Measurements from ENCODE around the gene CRYGB. TPM values are rescaled to one million over a fixed set of nuclear protein-coding genes. Genes with fewer than 3 reads are reported as not detected.

The CRYGB gene
- total RNA-seq, 1 experiment from 2014 or later, result not detected

DNA sequence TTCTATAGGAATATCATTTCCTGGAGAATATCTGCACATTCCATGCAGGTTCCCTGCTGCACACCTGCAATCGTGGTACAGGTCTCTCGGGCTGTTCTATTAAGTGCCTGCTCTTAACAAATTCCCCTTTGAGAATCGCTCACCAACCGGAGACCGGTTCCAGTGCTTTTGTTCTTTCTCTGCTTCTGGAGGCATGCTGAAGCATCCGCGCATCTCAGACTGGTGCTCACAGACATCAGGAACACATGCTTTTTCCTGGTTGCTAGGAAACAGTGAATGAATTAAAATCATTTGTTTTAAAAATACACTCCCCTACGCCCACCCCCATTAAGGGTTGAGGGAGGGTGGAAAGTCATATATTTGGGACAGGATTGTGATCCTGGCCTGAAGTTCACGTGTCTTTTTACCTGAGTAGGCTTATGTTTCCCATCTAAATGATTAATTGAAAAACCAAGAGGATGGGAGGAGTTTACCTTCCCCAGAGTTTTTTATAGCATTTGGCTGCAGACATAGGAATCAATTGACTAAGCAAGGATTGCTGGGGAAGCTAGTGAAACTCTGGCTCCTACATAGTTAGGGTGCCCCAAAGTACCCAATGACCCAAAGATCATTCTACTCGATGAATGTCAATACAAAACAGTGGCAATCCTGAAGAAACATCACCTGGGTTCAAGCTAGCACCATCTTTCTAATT lies 44.0 kb upstream of the CRYGB start, which contains the start of gene C2orf80:
Gene C2orf80, minus strand, starts transcription at position 221 of the 694 bp plus-strand sequence. CDS start 3,044 bp downstream, outside the sequence.
- H3K4me1 Mint-ChIP-seq, result peaks cover 44 to 56% of the 10 kb centered on the region in 2 experiments
- no peak within 1 kb of the TSS for H2AFZ ChIP-seq (ENCODE audit: low read length)

More for the DNA sequence above, 44.0 kb upstream of the CRYGB start, which contains the start of gene C2orf80:
- no peaks in the 10 kb centered on the region for H3K79me1 ChIP-seq (ENCODE audit: insufficient read depth, low read depth, low read length, poor library complexity, severe bottlenecking)
- H3K36me3 Mint-ChIP-seq (ENCODE audit: insufficient read depth in 1 of 3, low read depth in 3 of 3), result no peaks in the 10 kb centered on the region
- H3K4ac ChIP-seq (ENCODE audit: low read depth, low read length), result no peak within 1 kb of the TSS
- H3K14ac ChIP-seq (ENCODE audit: insufficient read depth, low read length), result no peak within 1 kb of the TSS
- no peak within 1 kb of the TSS for H3K23ac ChIP-seq (ENCODE audit: insufficient read length, low read depth, low read length)
- no peak for TF ChIP-seq CTCF (conservative IDR thresholded peaks at IDR 0.05)
- no peak within 1 kb of the TSS for H4K8ac ChIP-seq (replicated peaks; ENCODE audit: insufficient read length, low read depth, low read length)
- H4K91ac ChIP-seq (ENCODE audit: insufficient read length, low read depth, low read length), result no peak within 1 kb of the TSS
- H4K20me1 ChIP-seq (ENCODE audit: control insufficient read depth, insufficient read depth, insufficient read length), result no peaks in the 10 kb centered on the region
- H2BK12ac ChIP-seq (ENCODE audit: insufficient read length, low read depth, low read length), result no peak within 1 kb of the TSS
- no peak within 1 kb of the TSS for H3T11ph ChIP-seq (ENCODE audit: low read length)
- H2BK5ac ChIP-seq (ENCODE audit: insufficient read length, low read length), result no peak within 1 kb of the TSS
- DNase-seq, result no peak
- WGBS (ENCODE audit: extremely low coverage, insufficient read length, low lambda C conversion rate), result no CpG with 5 or more reads among the region's 10 CpGs
- H3K9ac ChIP-seq (ENCODE audit: extremely low read depth, insufficient read length, low read length), result no peak within 1 kb of the TSS
- no peak within 1 kb of the TSS for H3K4me2 ChIP-seq (ENCODE audit: insufficient read depth, insufficient read length, low read length)
- peak within 1 kb of the TSS in 2 of 3 experiments; percentile 21 to 68; a peak in 2 of 7 replicates for H3K27ac Mint-ChIP-seq
- H4K5ac ChIP-seq (ENCODE audit: insufficient read length, low read depth, low read length), result no peak within 1 kb of the TSS
- H3K27ac ChIP-seq (ENCODE audit: insufficient read length, low read depth, low read length), result no peak within 1 kb of the TSS
- H3K9me3 ChIP-seq (ENCODE audit: control insufficient read depth, low read depth, low read length), result no peaks in the 10 kb centered on the region
- no peak within 1 kb of the TSS for H3K4me3 Mint-ChIP-seq
- H2BK15ac ChIP-seq (ENCODE audit: low read depth, low read length), result no peak within 1 kb of the TSS
- H2AK5ac ChIP-seq (ENCODE audit: insufficient read length, low read length), result no peak within 1 kb of the TSS
- no peaks in the 10 kb centered on the region for H3K79me2 ChIP-seq (ENCODE audit: insufficient read depth, low read length)
- no peak within 1 kb of the TSS for H2BK20ac ChIP-seq (ENCODE audit: low read depth, low read length, poor library complexity, severe bottlenecking)
- H3K56ac ChIP-seq (ENCODE audit: insufficient read length, low read depth, low read length), result no peak within 1 kb of the TSS
- no peak within 1 kb of the TSS for H3K18ac ChIP-seq (ENCODE audit: insufficient read length, low read depth, low read length)
- no peak within 1 kb of the TSS for H2BK120ac ChIP-seq (ENCODE audit: low read depth, low read length, poor library complexity, severe bottlenecking)
- H3K27me3 Mint-ChIP-seq (ENCODE audit: low read depth), result no peaks in the 10 kb centered on the region
- no peaks in the 10 kb centered on the region; a peak in 1 of 5 replicates for H3K9me3 Mint-ChIP-seq
- peaks cover 8% of the 10 kb centered on the region for H3K4me1 ChIP-seq (ENCODE audit: insufficient read depth, low read length)
- no peaks in the 10 kb centered on the region for H3K27me3 ChIP-seq (ENCODE audit: insufficient read depth, low read length)
- H3K23me2 ChIP-seq (ENCODE audit: insufficient read length, low read depth, low read length, poor library complexity, severe bottlenecking), result no peaks in the 10 kb centered on the region

Data from H9 (cell line).